H1 (cell line): ENCODE data around the gene TLCD3B. TPM values are rescaled to one million over a fixed set of nuclear protein-coding genes. Genes with fewer than 3 reads are reported as not detected.
A peak's percentile ranks its signal among the peaks of the same experiment; 100 is the strongest.

ENCODE experiments used
- CTCF ChIA-PET: fragments of 300-600 bp; sonication (Branson Sonifier 250); formaldehyde crosslinking; loops from one replicate; lab custom pipeline; 2021; ENCODE audit not compliant: partially characterized antibody; lab: Charles Lee
- POLR2A ChIA-PET: fragments of 300-600 bp; sonication (Branson Sonifier 250); formaldehyde crosslinking; loops from one replicate; lab custom pipeline; 2021; ENCODE audit warnings: inconsistent platforms; ENCODE audit not compliant: partially characterized antibody; lab: Charles Lee
- DNase-seq, 2 experiments: peaks; one replicate each; pipeline versions ENCODE4 v3.0.0 to v3.0.0-alpha.2; 2010 to 2022; ENCODE audit warnings: low spot score in 2 of 2, low read depth in 1 of 2, mixed read lengths in 1 of 2
- FAIRE-seq: peaks from 2 replicates; lab custom pipeline; 2011; peaks lifted over from hg19 to GRCh38; lab: Jason Lieb, UNC
- H2AFZ ChIP-seq: 2 replicates; pipeline ENCODE4 v1.8.1; 2012; ENCODE audit warnings: low read length, inconsistent platforms
- H2AK5ac ChIP-seq: 2 replicates; pipeline ENCODE4 v1.6.1; 2013; ENCODE audit warnings: low read depth, low read length
- H2BK120ac ChIP-seq: replicated peaks from 2 replicates; pipeline ENCODE3; 2013; ENCODE audit warnings: low read depth, low read length, inconsistent platforms
- H2BK12ac ChIP-seq: 2 replicates; pipeline ENCODE4 v1.6.1; 2013; ENCODE audit warnings: low read depth, low read length
- H2BK15ac ChIP-seq: 2 replicates; pipeline ENCODE4 v1.6.1; 2013; ENCODE audit warnings: low read length
- H2BK20ac ChIP-seq: 2 replicates; pipeline ENCODE4 v1.6.1; 2013; ENCODE audit warnings: low read length
- H2BK5ac ChIP-seq: 2 replicates; pipeline ENCODE4 v1.6.1; 2013; ENCODE audit warnings: low read depth, low read length
- H3K14ac ChIP-seq: 2 replicates; pipeline ENCODE4 v1.6.1; 2013; ENCODE audit warnings: inconsistent platforms; ENCODE audit not compliant: insufficient read length
- H3K18ac ChIP-seq: 2 replicates; pipeline ENCODE4 v1.6.1; 2013; ENCODE audit warnings: low read length; ENCODE audit errors: extremely low read depth
- H3K23ac ChIP-seq: 2 replicates; pipeline ENCODE4 v1.6.1; 2013; ENCODE audit warnings: inconsistent platforms; ENCODE audit not compliant: insufficient read length
- H3K23me2 ChIP-seq: 2 replicates; pipeline ENCODE4 v1.6.1; 2013; ENCODE audit warnings: low read depth, low read length
- H3K27ac ChIP-seq: 2 replicates; pipeline ENCODE4 v1.6.1; 2011; ENCODE audit warnings: low read depth, low read length, inconsistent platforms
- H3K27me3 ChIP-seq, 4 experiments: replicated peaks in 1 of 4; 1 replicate in 1 of 4; 2 replicates in 3 of 4; pipeline versions ENCODE4 v1.6.1 to v1.8.1; 2011 to 2013; ENCODE audit warnings: low read length in 3 of 4, mild to moderate bottlenecking in 3 of 4, inconsistent platforms in 2 of 4, mixed read lengths in 2 of 4, moderate library complexity in 1 of 4; ENCODE audit not compliant: control insufficient read depth in 3 of 4, insufficient read depth in 3 of 4; ENCODE audit errors: extremely low read depth in 1 of 4
- H3K36me3 ChIP-seq, 4 experiments: 2 replicates each; pipeline versions ENCODE4 v1.6.1 to v1.8.1; 2011 to 2013; ENCODE audit warnings: mild to moderate bottlenecking in 4 of 4, low read length in 3 of 4, moderate library complexity in 2 of 4, control low read depth in 1 of 4, inconsistent platforms in 1 of 4; ENCODE audit not compliant: insufficient read depth in 4 of 4, control insufficient read depth in 2 of 4
- H3K4ac ChIP-seq: replicated peaks from 2 replicates; pipeline ENCODE3; 2013; ENCODE audit warnings: low read length, low read depth, mixed read lengths, inconsistent platforms; ENCODE audit not compliant: insufficient read length
- H3K4me1 ChIP-seq, 4 experiments: replicated peaks in 1 of 4; 1 replicate in 1 of 4; 2 replicates in 3 of 4; pipeline versions ENCODE4 v1.6.1 to v1.8.1; 2011 to 2013; ENCODE audit warnings: low read length in 3 of 4, inconsistent platforms in 2 of 4, mixed read lengths in 1 of 4; ENCODE audit not compliant: insufficient read depth in 4 of 4, control insufficient read depth in 3 of 4
- H3K4me2 ChIP-seq, 2 experiments: 2 replicates each; pipeline versions ENCODE4 v1.6.1 to v1.8.1; 2011 to 2013; ENCODE audit warnings: low read depth in 2 of 2, low read length in 2 of 2, control low read depth in 1 of 2, inconsistent platforms in 1 of 2, mild to moderate bottlenecking in 1 of 2; ENCODE audit not compliant: insufficient read depth in 1 of 2
- H3K4me3 ChIP-seq, 4 experiments: fragments of 200-600, 300-600 bp in 1 of 4; sonication (generic), shearing (Covaris generic), sonication (Bioruptor Twin) in 1 of 4; 2 replicates each; pipeline versions ENCODE4 v1.5.1 to v1.8.1; 2011 to 2016; ENCODE audit warnings: low read length in 4 of 4, low read depth in 3 of 4, control low read depth in 2 of 4, inconsistent platforms in 2 of 4, mild to moderate bottlenecking in 2 of 4, mixed read lengths in 1 of 4, moderate library complexity in 1 of 4; ENCODE audit not compliant: insufficient read depth in 2 of 4; ENCODE audit errors: extremely low read depth in 1 of 4
- H3K56ac ChIP-seq: replicated peaks from 2 replicates; pipeline ENCODE3; 2013; ENCODE audit warnings: low read depth, mild to moderate bottlenecking, mixed read lengths, low read length, inconsistent platforms; ENCODE audit not compliant: insufficient read length
- H3K79me1 ChIP-seq: 2 replicates; pipeline ENCODE4 v1.6.1; 2013; ENCODE audit warnings: low read depth, low read length, control low read depth
- H3K79me2 ChIP-seq, 2 experiments: 2 replicates each; pipeline versions ENCODE4 v1.6.1 to v1.8.1; 2012 to 2013; ENCODE audit warnings: low read length in 2 of 2, mild to moderate bottlenecking in 2 of 2, inconsistent platforms in 1 of 2; ENCODE audit not compliant: insufficient read depth in 2 of 2, control insufficient read depth in 1 of 2
- H3K9ac ChIP-seq, 4 experiments: replicated peaks in 1 of 4; 1 replicate in 1 of 4; 2 replicates in 3 of 4; pipeline versions ENCODE4 v1.6.1 to v1.8.1; 2011 to 2013; ENCODE audit warnings: low read depth in 3 of 4, low read length in 3 of 4, control low read depth in 2 of 4, mild to moderate bottlenecking in 2 of 4, moderate library complexity in 2 of 4, inconsistent platforms in 1 of 4; ENCODE audit errors: extremely low read depth in 1 of 4
- H3K9me3 ChIP-seq, 2 experiments: 2 replicates each; pipeline versions ENCODE4 v1.6.1 to v1.8.1; 2012 to 2013; ENCODE audit warnings: mild to moderate bottlenecking in 2 of 2, moderate library complexity in 2 of 2, control low read depth in 1 of 2, inconsistent platforms in 1 of 2, low read depth in 1 of 2, low read length in 1 of 2, mixed read lengths in 1 of 2; ENCODE audit not compliant: insufficient read depth in 2 of 2
- H4K20me1 ChIP-seq, 2 experiments: replicated peaks in 1 of 2; 2 replicates each; pipeline versions ENCODE3 to v1.8.1; 2011 to 2013; ENCODE audit warnings: inconsistent platforms in 2 of 2, low read length in 2 of 2, mild to moderate bottlenecking in 1 of 2; ENCODE audit not compliant: insufficient read depth in 2 of 2, control insufficient read depth in 1 of 2
- H4K5ac ChIP-seq: 2 replicates; pipeline ENCODE4 v1.6.1; 2013; ENCODE audit warnings: low read length, low read depth, mixed read lengths, inconsistent platforms; ENCODE audit not compliant: insufficient read length
- H4K8ac ChIP-seq: 2 replicates; pipeline ENCODE4 v1.8.0; 2013; ENCODE audit warnings: mild to moderate bottlenecking, moderate library complexity, low read length, inconsistent platforms; ENCODE audit not compliant: insufficient read depth; ENCODE audit errors: extremely low read depth
- H4K91ac ChIP-seq: replicated peaks from 2 replicates; pipeline ENCODE3; 2013; ENCODE audit warnings: low read length, mixed read lengths, inconsistent platforms; ENCODE audit not compliant: insufficient read length
- MAX ChIP-seq: IDR thresholded peaks from 2 replicates; pipeline ENCODE4 v1.6.1; 2012; ENCODE audit warnings: inconsistent platforms
- PHF8 ChIP-seq: fragments of 200-600 bp; sonication (generic); conservative IDR thresholded peaks from 2 replicates; pipeline ENCODE4 v1.7.1; 2012; ENCODE audit warnings: low read depth, mild to moderate bottlenecking, inconsistent platforms, low read length, moderate library complexity
- SRF ChIP-seq: IDR thresholded peaks from 2 replicates; pipeline ENCODE4 v1.6.1; 2011; ENCODE audit warnings: mild to moderate bottlenecking, low read depth, low read length, moderate library complexity
- WGBS, 2 experiments: shearing (Covaris generic) in 1 of 2; methylation state at CpG; one replicate each; pipeline versions ENCODE4 v1.1.6 to v1.1.7; 2013 to 2015; ENCODE audit warnings: low lambda C conversion rate in 2 of 2, mixed read lengths in 2 of 2, inconsistent platforms in 1 of 2, low coverage in 1 of 2, missing lambda C conversion rate in 1 of 2; ENCODE audit not compliant: insufficient replicate concordance in 2 of 2, insufficient coverage in 1 of 2, insufficient read length in 1 of 2; ENCODE audit errors: extremely low coverage in 1 of 2, missing lambda C conversion rate in 1 of 2; 5-methylcytosine and 5-hydroxymethylcytosine counted together
- polyA plus RNA-seq, 7 experiments: library from polyadenylated mRNA; depleted of rRNA in 3 of 7; stranded (reverse) in 5 of 7; unstranded in 2 of 7; fragments of >200 nt in 5 of 7; fragments of 200-250 nt in 2 of 7; gene quantifications; 1 replicate in 5 of 7; 2 replicates in 1 of 7; 4 replicates in 1 of 7; pipeline versions ENCODE4 v1.2.1 to v1.2.3, GENCODE V29; 2011 to 2013; ENCODE audit warnings: missing spikeins in 2 of 7, mixed read lengths in 2 of 7
- total RNA-seq: library from RNA; stranded (reverse); fragmentation: NEBNext Ultra II Directional; extraction: Animal tissue kit (Norgen Biotek cat#: 25700); gene quantifications from 2 replicates; pipeline ENCODE4 v1.2.1, GENCODE V29; 2021

The TLCD3B gene
- total and polyA plus RNA-seq, 2 of the 8 experiments (the other 6 are each of a cell fraction or from before 2014, with no cell fraction given): 15.2 to 26.9 TPM

- peaks cover 1 to 3% of the 10 kb centered on the region in 2 experiments for H4K20me1 ChIP-seq
- FAIRE-seq (no peak), DNase-seq (no peak)
- CTCF ChIA-PET: interaction anchor here (0.6 to 1.2 kb wide), 5 partner anchors 20 to 164 kb away, joined by 3 read pairs; no protein-coding TSS in a partner anchor
- no peak overlapping the region for H3K14ac ChIP-seq
- TF ChIP-seq MAX (peak; percentile 6; the same call in 1 of the 2 replicates), PHF8 (no peak), SRF (no peak)
- no peak overlapping the region for H3K27ac ChIP-seq
- H4K91ac ChIP-seq: no peak overlapping the region
- H4K5ac ChIP-seq: no peak overlapping the region
- peak overlapping the region; percentile 68; the same call in 1 of the 2 replicates for H2BK12ac ChIP-seq
- no peak overlapping the region for H2BK120ac ChIP-seq
- no peak overlapping the region for H3K56ac ChIP-seq
- no peak overlapping the region for H3K23ac ChIP-seq
- peaks cover 0 to 19% (median 13%) of the 10 kb centered on the region in 4 experiments; a peak in 6 of 7 replicates for H3K4me1 ChIP-seq
- H2BK15ac ChIP-seq: no peak overlapping the region
- no peak overlapping the region for H2AK5ac ChIP-seq
- no peaks in the 10 kb centered on the region for H3K9me3 ChIP-seq
- H3K79me2 ChIP-seq: no peaks in the 10 kb centered on the region
- H3K36me3 ChIP-seq: no peaks in the 10 kb centered on the region
- no peak overlapping the region; the same call in 1 of the 2 replicates for H2BK20ac ChIP-seq
- H3K79me1 ChIP-seq: no peaks in the 10 kb centered on the region
- POLR2A ChIA-PET: interaction anchor here (2.6 kb wide), 1 partner anchor 19 kb away, joined by 10 read pairs; the partner anchor contains the start of gene TLCD3B
- H3K4me2 ChIP-seq: peak overlapping the region; percentile 77 to 96
- no peak overlapping the region for H3K18ac ChIP-seq
- H2AFZ ChIP-seq: no peak overlapping the region
- no peak overlapping the region for H3K9ac ChIP-seq
- peaks cover 0 to 23% (median 13%) of the 10 kb centered on the region in 4 experiments; a peak in 5 of 7 replicates for H3K27me3 ChIP-seq
- 14% methylated on average over 24 of the region's 31 CpGs; no CpG with 5 or more reads in 1 of the 2 experiments for WGBS, 2 experiments
- H3K4ac ChIP-seq: no peak overlapping the region
- peak overlapping the region; percentile 42 to 79 (median 46) for H3K4me3 ChIP-seq
- H3K23me2 ChIP-seq: peaks cover 16% of the 10 kb centered on the region
- no peak overlapping the region; the same call in 1 of the 2 replicates for H2BK5ac ChIP-seq
- no peak overlapping the region; the same call in 1 of the 2 replicates for H4K8ac ChIP-seq
Observed at GRCh38 chr16:30011714-30012504, 19.2 kb downstream of the TLCD3B start.
